Measurements from ENCODE around the gene IL20.

IL20 gene, protein sequence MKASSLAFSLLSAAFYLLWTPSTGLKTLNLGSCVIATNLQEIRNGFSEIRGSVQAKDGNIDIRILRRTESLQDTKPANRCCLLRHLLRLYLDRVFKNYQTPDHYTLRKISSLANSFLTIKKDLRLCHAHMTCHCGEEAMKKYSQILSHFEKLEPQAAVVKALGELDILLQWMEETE

DNA sequence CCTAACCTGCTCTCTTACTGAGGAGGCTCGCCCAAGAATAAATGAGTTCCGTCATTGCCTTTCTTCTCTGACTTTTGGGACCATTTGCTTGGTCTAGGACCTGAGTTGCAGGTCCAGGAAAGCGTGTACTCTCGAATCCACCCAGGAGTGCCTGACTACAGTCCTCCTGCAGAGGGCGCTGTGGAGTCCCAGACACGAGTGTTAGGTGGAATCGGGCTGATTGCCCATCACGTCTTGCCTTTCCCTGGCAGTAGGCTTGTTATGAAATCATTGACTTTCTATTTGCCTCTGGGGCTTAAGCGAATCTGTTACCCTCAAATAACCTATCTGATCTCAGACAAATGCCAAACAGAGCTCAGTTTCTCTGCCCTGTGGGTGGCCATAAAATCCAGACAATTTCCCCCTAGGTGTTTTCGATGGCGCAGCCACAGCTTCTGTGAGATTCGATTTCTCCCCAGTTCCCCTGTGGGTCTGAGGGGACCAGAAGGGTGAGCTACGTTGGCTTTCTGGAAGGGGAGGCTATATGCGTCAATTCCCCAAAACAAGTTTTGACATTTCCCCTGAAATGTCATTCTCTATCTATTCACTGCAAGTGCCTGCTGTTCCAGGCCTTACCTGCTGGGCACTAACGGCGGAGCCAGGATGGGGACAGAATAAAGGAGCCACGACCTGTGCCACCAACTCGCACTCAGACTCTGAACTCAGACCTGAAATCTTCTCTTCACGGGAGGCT is at the start of gene IL20:
Gene IL20 (plus strand): TSS at position 685 of the 733 bp plus-strand sequence. CDS start 230 bp downstream, outside the sequence.
- peak; percentile 77 for DNase-seq

DNA sequence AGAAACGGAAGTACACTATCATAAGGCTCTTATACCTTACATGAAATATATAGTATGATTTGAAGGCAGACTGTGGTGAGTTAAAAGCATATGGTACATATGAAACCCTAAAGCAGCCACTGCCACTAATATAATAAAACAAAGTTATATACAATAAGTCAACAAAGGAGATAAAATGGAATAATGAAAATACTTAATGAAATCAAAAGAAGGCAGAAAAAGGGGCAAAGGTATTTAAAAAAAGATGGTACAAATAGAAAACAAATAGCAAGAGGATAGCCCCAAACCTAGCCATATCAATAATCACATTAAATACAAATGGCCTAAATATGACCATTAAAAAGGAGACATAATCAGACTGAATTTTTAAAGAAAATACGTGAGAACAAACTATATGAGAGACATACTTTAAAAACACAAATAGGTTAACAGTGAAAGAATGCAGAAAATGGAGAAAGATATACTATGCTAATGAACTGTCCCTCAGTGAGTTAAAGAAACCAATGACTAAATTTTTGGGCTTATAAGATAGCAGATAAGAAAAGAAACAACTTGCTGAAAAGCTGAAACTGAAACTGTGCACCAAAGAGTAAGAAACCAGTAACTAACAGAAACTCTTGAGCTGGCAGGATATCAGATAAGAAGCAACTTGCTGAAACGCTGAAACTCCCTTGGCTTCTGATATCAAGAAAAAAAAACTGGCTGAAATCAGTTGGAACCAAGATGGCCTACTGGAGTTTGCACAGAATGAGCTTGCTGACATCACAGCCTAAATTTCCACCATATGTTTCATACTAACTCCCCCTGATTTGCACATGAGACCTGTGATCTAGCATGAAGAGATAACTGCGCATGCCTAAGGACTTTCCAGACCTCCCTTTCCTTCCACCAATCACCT is 48.8 kb upstream of the IL20 start:
- DNase-seq: no peak

DNA sequence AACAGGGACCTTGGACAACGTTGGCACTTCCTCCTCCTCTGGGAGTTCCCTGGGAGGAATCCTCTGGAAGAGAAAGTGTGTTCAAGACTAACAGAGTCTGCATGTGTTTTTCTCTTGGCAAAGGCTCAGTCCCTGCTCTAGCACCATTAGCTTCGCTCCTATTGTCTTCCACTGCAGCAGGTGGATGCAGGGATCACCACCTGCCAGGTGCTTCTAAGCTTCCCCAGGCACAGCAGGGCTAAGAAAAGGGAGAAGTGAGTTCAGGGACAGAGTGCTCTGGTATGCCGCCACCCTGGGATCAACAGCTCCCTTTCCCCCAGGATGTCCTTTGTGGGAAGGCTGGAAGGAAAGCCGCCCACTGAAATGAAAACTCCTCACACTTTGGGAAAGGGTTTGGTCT is 43.9 kb upstream of the IL20 start:
- DNase-seq: peak; percentile 33

DNA sequence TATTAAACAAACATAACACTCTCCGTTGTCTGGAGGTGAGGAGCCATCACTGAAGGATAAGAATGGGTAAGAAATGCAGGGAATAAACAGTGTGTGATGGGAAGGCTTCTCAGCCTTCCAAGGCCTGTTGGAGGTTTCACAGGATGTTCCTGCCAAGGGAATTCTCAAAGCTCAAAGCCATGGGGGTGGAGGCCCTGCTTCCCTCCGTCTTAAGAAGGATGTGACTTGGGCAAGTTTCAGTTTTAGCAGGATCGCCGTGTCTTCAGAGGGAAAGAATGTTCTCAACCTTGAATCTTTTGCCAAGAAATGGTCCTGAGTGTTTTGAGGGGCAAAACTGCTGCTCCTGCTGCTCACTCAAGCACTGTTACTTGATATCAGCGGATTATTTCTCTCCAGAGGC is 41.7 kb upstream of the IL20 start:
- DNase-seq: no peak

DNA sequence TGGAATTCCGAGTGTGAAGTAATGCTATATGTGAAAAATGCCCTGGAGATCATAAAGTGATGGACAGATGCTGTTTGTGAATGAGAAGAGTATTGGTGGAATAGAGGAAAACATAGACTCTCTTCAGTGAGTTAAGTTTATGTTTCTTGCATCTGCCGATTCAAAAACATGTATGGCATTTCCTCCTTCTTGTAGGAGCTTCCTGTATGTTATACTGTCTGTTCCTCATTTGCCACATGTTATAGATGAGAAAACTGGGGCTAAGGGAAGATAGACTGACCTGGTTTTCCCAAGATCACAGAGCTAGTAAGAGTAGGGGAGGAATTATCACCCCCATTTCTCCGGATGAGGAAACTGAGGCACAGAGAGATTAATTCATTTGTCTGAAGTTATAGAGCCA is 41.1 kb upstream of the IL20 start:
- no peak for DNase-seq

DNA sequence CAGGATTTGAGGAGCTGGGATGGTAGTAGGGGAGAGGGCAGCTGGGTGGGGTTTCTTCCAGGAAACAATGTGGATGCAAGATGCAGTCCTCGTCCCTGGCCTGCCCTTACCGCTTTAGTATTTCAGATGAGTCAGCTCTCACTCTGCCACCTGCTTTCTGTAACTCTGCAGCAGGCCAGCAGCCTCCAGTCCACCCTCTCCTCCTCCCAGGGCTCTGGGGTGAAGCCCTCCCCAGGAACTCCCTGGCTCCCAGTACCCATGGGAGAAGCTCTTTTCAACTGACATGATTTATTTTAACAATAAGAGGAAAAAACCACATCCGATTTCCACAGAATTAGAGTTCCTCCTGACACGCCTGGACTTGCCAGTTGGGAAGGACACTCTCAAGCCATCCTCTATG is 39.0 kb upstream of the IL20 start:
- peak; percentile 91 for DNase-seq

DNA sequence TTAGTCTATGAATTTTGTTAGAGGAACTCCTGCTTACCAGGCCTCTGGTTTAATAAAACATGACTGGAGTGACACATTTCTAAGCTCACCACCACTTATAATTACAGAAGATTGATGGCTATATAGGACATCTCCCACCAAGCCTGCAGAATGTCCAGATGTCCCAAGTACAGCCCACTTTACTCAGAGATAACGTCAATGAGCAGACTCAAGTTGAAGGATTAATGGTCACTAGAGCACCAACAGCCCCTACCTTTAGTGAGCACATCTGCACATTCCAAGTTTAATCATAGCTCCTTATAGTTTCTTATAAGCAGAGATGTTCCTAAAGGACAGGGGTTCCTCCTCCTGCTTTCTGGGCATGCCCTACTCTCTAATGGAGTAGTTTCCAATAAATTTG is 37.4 kb upstream of the IL20 start:
- DNase-seq: no peak

DNA sequence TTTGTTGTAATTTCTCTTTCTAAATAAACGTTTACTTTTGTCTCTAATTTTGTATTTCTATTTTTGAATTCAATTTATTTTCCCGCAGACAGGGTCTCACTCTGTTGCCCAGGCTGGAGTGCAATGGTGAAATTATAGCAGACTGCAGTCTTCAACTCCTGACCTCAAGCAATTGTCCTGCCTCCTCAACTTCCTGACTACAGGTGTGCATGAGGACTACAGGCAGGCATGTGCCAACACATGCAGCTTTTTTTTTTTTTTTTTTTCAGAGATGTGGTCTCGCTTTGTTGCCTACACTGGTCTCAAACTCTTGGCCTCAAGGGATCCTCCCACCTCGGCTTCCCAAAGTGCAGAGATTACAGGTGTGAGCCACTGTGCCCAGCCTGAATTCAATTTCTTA is 36.7 kb upstream of the IL20 start:
- DNase-seq: no peak

DNA sequence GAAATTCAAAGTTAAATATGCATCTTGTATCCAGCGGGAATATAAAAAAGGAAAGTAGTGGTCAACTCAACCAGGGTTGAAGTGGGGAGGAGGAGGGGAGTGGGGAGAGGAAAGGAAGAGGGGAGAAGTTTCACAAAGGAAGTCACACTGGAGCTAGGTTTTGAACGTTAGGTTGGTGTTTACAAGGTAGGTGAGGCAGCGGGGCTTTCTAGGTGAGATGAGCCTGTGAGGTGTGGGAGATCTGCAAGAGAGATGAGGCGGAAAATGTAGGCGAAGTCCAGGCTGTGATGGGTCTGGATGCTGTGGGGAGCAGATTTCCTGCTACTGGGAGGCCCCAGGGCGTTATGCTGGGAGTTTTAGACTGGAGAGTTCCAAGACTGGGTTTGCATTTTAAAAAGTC is 36.1 kb upstream of the IL20 start:
- DNase-seq: no peak

DNA sequence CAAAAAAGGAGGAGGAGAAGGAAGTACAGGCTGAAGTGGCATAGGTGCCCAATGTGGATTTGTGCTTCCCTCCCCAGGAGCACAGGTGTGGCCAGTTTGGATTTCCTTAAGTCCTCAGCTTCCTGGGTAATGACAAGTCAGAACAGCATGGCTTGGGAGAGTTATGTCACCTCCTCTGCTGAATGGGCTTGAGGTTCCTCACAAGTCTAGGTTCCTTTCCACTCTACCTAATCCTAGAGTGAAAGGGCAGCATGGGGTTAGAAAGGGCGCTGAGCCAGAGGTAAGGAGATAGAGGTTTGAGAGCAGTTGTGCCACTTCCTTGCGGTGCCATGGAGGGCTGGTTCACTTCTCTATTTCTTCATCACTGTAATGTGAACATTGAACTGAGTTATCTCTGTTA is 35.5 kb upstream of the IL20 start:
- DNase-seq: no peak

DNA sequence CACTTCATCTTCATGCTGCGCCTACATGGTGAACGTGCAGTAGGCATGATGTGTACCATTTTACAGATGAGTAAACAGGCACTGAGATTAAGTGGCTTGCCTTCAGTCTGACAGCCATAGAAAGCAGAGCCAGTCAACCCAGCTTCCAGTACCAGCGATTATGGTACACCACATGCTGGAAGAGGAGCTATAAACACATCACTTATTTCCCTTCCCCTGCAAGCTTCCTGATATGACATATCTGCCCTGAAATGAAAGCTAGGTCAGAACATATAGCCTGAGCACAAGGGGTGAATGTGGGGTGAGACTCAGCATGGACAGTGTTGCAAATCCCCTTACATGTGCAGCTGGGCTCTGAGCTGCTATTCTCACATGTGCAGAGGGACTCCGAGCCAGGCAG is 33.8 kb upstream of the IL20 start:
- DNase-seq: no peak

DNA sequence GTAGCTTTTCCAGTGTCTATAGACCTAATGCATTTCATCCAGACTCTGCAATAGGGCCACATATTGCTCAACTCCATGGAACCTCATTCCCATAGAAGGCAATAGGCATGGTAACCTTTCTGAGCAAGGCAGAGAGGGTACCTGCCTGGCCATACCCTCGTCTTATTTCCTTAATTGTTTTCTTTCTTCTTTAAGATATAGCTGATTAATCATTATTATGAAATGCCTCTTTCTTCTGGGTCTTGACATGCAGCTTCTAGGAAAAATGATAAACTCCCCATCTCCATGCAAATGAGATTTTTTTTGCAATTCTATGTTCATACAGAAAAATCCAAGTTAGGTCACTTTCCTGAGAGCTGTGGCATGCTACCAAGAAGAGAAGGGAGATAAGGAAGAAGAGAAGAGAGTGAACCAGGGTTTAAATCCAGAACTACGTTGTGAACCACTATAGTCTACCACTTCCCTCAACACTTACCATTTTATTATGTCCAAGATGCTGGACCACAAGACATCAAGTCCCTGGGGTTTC is 33.0 kb upstream of the IL20 start:
- DNase-seq: no peak

DNA sequence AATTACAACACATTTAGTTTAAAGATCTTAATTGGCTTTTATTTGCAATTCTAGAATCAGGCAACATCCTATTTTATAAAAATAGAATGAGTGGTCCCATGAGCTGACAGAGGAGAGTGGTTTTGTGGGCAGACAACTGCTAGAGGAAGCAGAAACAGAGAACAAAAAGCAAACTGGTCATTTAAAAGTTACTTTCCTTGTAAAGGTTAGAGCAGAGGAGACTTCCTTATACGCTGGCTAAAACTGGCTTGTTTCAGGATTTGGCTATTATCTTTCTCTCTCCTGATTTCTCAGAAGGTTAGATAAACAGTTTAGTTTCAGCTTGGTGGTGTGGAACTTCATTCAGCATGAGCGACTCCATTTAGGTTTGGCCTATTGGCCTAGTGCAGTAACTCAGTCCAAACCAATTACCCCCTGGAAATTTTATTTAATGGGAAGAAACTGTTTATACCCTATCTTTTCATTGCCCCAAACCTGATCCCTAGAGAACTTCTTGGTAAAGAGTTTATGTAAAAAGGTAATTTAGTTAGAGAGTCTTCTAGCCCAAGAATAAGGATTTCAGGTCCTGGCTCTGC is 32.2 kb upstream of the IL20 start:
- no peak for DNase-seq

DNA sequence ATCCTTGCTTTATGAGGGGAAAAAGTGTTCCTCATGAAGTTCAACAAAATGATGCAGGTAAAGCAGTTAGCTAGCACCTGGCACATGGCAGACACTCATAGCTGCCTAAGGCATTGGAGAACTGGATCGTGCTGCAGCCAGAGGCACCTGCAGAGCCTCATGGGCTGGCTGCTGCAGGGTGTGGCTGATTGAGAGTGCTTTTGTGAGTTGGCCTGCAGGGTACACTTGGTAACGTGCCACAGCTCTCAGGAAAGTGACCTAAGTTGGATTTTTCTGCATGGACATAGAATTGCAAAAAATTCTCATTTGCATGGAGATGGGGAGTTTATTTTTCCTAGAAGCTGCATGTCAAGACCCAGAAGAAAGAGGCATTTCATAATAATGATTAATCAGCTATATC is 31.6 kb upstream of the IL20 start:
- DNase-seq: peak; percentile 67

DNA sequence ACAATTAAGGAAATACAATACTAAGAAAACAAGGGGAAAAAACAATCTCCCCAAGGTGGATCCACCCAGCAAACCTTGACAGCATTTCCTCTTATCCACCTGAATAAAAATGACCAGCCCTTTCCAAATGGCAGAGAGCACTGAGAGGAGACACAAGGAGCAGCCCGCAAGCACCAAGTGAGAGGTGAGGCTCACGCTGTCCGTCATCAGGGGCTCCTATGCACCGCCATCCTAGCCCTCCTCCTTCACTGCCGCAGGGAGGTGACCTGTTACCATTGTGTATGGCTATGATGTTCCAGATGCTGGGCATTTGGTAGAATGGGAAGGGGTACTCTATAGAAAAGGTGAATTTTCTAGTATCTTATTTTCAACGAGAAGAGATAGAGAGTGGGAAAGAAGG is 31.2 kb upstream of the IL20 start:
- DNase-seq: no peak

DNA sequence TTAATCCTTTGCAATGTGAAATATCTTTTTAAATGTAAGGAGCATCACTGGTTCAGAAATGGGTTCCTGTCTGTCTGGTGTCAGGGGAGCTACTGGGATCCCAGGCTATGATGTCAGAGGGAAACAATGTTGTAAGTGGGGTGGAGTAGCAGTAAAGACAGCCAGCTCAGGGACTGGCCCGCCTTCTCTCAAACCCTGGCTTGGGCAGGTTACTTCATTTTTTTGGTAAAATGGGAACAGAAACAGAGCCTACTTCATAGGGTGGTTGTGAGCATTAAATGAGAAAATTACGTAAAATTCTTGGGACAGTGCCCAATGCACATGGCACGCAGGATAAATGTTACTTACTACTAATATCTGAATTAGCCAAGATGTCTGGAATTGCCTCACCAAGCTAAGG is 30.7 kb upstream of the IL20 start:
- DNase-seq: no peak

DNA sequence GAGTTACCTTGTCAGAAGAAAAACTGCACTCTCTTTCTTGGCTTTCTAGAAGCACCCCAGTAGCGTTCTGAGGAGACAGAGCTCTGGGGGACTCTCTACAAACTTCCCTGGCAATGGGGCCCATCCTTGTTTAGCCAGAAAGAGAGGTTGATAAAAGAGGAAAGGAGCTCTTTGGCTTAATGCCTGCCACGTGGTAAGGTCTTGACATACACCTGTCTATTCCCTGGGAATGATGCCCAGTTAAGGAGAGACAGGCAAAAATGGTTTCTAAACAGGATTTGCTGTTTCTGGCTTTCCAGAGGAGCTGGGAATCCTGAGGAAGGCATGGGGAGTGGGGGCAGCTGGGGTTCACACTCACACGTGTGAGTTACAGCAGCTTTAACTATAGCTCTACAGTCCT is 30.2 kb upstream of the IL20 start:
- DNase-seq: no peak

DNA sequence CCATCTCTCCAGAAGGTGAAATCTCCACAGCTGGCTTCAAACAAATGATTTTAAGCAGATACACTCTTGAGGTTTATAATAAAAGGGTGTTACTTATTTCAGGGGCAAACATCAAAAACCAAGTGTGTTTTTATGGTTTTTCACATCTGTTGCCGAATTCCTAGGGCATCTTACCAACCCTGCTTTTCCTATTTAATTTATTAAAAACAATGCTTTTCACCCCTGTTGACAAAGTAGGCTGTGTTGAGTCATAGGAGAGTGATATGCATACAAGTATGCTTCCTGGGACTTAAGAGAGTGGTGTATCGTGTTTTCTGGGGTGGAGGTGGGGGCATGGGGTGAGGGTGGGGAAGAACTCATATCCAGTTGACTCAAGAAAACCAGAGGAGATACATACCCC is 29.3 kb upstream of the IL20 start:
- DNase-seq: no peak

DNA sequence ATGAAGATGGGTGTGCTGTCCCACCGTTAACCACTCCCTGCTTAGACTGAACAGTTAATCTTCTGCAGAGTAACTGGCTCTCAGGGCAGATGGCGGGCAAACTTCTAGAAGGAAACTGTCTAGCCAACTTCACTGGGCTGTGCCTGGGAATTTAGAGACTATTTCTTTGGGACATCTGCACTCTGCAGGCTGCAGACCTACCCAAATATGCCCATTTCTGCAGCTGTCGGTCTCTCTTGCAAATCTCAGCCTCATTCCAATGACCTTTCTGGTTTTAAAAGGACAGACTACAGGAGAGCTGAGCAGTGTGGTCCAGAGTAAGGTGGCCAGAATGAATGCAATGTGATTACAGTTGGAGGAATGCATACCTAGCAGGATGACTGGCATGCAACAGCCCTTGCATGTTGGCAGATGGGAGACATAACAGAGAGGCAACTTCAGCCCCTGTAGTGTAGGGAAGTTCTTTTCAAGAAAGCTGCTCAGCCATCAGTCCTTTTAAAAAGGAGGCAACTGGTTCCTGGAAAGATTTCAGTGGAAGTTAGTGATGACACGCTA is 26.3 kb upstream of the IL20 start:
- no peak for DNase-seq

DNA sequence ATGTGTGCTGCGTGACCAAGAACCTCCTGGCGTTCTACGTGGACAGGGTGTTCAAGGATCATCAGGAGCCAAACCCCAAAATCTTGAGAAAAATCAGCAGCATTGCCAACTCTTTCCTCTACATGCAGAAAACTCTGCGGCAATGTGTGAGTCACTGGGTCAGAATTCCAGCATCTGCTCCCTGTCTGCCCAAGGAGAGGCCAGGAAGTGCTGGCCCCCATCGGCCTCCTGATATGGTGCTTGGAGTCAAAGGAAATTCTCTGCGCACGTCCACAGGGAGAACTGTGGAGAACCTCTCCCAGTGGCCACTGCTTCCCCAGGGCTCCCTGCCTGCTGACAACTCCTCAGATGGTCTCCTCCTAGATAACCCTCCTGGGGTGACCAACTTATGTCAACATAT is 25.6 kb upstream of the IL20 start:
- no peak for DNase-seq

DNA sequence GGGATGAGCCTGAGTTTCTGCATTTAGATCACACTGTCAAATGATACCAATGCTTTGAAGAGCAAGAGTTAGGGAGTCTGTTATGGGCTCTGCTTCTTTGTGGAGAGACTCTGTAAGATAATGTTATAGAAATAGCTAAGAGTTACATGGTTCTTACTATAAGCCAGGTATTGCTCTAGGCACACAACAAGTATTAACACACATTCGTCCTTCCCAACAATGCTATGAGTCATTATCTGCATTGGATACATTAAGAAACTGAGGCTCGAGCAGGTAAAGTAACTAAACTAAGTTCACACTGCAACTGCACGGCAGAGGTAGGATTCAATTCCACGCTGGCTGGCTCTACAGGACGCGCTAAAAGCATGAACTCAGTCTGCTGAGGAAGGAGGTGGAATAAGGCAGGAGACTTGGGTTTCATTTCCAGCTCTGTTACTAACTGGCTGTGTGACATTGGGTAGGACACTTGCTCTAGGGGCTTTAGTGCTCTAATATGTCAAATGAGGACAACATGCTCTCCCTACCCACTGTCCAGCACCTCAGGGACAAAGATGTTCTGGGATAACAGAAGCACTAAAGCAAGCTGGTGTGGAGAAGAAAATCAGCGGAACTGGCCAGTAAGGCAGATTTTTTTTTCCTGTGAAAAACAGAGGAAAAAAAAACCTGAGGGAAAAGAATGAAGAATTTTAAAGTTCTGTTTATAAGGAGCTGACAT is 23.7 kb upstream of the IL20 start:
- no peak for DNase-seq

DNA sequence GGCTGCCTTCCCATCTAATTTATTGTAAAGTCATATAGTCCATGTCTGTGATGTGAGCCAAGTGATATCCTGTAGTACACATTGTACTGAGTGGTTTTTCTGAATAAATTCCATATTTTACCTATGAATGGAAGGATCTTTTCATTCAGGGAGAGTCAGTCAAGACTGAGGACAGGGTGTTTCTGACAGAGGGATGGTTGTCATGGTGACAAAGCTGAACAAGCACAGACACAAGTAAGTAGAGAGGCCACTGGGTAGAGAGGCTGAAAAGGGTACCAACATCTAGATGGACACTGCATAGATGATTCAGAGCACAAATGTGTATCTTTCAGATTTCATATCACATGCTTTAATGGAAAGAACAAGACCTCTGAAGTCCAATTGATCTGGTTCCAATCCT is 22.6 kb upstream of the IL20 start:
- DNase-seq: no peak
